ENCODE results near the gene CCDC134.
"Not testable (repeated sequence)": the region's sequence is repeated elsewhere in the genome, so short reads cannot be mapped to it uniquely, and the experiment has no call there.

Gene CCDC134

DNA sequence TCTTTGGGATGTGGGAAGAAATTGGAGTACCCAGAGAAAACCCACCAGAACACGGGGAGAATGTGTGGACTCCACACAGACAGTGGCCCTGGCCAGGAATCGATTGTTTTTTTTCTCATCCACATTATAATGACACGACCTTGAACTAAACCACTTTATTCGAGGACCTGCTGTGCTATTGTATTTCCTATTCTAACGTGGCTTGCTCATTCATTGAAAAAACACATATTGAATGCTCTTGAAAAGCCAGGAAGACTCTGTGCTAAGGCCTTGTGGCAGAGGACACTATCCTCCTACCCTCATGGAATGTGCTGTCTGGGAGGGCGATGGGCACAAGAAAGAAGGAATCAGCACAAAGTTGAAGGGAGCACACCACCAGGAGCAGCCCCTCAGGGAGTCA, 23.3 kb downstream of the CCDC134 start:
- DNase-seq (ENCODE audit: low spot score): no peak

DNA sequence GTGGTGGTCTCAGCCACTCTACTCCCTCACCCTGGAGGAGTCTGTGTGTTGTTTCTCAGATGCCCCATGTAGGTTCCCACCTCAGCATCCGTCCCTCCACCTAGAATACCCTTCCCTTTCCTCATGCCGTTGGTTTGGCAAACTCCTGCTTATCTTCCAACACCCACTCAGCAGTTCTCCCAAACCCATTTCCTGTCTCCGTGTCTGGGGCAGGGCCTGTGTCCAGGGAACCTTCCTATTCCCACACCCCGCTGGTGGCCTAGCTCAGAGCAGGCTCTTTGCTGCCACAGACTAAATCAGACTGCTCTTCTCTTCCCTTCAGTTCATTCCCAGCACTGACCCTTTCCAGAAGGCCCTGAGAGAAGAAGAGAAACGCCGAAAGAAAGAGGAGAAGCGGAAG, 24.9 kb downstream of the CCDC134 start:
- no peak for DNase-seq (ENCODE audit: low spot score)

DNA sequence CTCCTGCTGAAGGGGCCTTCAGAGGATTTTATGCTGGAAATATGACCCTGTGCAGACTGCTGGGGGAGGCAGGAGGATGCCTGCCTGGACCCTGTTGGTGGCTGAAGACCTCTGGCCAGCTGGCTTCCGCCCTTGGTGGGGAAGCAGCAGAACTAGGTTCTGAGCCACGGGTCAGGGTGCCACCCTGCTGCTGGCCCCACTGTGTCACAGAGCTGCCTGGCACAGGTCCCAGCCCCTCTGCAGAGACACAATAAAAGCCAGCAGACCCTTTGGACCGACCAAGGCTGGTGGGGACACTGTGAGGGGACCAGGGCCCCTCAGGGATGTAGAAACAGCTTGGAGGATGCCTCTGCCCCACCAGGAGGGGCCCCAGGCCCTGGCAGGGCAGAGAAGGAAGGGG, 25.5 kb downstream of the CCDC134 start:
- DNase-seq (ENCODE audit: low spot score): no peak

DNA sequence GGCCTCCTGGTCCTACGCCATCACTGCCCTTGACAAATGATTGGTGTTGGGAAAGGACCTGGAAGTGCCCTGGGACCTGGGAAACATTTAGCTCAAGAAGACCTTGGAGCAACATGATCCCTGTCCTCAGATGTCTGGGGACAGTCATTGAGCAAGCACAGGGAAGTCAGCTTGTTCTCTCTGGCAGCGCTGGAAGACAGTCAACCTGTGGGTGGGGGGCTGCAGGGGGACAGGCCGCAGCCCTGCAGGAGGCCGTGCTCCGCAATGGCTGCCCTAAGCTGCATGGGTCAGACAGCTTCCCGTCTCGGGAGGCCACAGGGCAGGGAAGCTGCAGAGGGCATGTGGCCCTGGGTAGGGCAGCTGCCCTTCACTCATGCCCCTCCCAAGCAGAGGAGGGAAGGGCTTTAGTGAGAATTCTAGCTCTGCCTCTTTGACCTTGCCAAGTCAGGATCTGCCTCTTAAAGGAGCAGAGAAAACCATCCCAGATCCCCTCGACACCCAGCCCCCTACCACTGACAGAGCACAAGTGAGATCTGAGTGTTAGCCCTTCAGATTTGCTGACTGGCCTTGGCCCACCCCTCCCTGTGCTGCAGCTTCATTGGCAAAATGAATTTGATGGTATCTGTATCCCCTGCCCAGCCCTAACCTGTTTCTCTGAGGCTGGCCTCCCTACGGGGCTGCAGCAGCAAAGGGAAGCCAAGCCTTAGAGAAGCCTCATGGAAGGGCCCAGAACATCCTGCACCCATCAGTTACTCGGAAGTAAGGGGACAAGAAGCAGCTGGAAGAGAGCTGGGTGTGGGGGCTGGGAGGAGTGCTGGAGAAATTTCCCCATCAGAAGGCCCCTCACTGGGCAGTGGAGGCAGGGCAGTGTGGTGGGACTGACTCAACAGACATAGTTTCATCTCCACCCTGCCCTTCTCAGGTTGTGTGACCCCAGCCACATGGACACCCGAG, 26.2 kb downstream of the CCDC134 start:
- DNase-seq (ENCODE audit: low spot score): no peak

DNA sequence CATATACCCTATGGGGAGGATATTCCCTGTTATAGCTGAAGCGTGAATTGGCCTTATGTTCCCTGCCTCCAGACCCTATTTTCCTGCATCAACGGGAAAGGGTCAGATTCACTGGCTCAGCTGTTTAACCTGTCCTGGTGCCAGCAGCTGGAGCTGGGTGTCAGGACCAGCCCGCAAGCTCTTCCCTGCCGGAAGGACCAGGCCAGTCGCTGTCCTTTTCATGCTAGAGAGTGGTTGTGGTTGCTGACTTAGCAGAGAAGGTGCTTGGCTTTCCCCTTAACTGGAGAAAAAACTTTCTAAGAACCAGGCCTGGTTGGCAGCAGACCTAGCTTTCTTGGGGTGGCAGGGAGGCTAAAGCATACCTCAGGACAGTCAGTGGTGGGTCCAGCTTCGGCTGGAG, 27.2 kb downstream of the CCDC134 start:
- no peak for DNase-seq (ENCODE audit: low spot score)

DNA sequence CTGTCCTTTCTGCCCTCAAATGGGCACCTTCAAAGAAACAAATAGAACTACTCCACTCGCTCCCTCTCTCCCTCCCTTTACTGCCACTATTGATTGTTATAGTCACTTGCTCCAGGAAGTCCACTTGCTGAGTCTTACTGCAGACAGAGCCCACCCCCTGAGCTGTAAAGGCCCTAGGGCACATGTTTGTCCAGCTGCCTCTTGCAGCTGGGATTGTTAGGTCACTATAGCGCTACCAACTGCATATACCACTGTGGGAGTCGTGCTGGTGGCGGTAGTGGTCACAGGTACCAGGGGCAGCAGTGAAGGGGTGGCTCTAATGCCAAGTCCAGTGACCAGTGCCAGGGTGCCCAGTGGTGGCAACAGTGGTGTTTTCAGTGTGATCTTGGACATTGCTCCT, 28.0 kb downstream of the CCDC134 start:
- no peak for DNase-seq (ENCODE audit: low spot score)

DNA sequence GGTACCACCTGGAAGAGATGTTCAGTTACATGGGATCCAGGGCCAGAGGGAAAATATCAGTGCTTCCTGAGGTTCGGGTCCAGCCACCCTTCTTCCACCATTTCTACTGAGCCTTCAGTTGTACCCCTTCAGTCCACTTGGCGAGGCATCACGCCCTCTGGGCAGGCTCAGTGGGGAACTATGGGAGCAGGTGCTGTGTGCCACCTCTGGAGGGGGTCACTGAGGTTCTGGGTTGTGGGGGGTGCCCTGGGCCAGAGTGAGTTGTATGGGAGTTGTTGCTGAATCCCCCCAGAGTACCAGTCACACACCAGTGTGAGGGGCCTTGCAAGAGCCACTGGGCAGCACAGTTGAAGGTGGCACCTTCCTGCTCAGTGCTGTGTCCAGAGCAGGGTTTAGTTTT, 29.7 kb downstream of the CCDC134 start:
- no peak for DNase-seq (ENCODE audit: low spot score)

DNA sequence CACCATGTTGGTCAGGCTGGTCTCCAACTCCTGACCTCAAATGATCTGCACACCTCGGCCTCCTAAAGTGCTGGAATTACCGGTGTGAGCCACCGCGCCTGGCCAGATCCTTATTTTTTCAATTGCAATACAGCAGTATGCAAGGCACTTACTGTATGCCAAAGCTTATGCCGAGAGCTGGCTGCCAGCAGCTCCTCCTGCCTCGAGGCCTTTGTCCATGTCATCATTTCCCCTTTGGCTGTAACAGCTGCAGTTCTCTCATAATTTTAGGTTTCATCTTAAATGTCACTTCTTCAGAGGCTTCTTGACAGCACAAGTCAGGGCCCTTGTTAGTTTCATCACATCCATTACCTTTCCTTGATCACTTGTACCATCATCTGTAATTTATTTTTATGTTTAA, 30.9 kb downstream of the CCDC134 start:
- no peak for DNase-seq (ENCODE audit: low spot score)

DNA sequence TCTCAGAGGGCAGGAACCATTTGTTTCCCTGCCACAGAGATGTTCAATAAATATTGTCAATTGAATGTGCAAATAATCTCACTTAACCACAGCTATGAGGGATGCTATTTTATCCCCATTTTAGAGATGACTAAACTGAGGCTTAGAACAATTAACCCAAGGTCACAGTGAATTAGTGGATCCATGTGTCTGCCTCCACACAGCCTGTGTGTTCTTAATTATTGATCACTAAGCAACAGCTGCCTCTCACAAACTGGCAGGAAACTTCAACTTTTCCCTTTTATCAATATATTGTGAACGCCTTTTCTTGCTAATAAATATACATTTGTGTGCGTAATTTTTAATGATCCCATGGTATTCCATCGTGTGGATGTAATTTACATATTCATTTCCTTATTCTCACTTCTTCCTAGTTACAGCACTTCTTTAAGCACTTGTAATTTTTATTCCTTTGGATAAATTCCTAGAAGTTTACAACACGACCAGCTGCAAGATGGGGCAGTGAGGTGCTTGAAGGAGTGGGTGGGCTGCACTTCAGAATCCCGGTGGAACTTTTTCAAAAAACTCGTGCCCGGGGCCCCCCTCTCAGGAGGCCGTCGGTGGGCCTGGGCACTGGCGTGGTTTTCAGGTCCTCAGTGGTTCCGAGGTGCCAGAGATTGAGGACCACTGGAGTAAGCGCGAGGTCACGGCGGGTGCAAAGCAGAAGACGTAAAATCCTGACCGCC, 31.5 kb downstream of the CCDC134 start:
- DNase-seq (ENCODE audit: low spot score): no peak

DNA sequence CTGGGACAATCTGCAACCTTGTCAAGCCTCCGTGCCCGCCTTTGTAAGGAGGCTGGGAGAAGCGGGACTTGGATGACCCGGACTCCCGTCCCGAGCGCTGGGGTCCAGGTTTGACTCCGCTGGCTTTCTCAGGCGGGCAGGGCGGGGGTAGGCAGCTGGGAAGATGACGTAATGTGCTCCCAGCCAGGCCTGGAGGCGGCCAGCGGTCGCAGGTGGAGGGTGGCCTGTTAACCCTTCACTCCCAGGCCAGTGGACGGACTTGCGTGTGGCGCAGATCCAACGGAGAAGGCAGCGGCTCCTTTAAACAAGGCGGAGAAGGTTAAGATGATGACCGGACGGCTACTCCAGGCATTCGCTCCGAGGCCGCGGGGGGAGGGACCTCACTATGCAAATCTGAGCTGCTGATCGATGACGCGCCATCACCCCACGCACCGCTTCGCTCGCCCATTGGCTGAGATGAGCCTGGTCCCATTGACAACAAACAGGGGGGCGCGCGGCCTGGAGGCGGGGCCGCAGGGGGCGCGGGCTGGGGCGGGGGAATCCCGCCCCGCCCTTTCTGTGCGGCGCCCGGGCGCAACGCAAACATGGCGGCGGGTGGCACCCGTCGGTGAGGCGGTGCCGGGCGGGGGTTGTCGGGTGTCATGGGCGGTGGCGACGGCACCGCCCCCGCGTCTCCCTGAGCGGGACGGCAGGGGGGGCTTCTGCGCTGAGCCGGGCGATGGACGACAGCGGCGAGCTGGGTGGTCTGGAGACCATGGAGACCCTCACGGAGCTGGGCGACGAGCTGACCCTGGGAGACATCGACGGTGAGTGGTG, 32.3 kb downstream of the CCDC134 start, which contains the start of gene SREBF2:
Gene SREBF2, plus strand, starts transcription at position 553 of the 816 bp plus-strand sequence. Its CDS starts 166 bp downstream, at position 719.
- DNase-seq (ENCODE audit: low spot score): peak; percentile 100

DNA sequence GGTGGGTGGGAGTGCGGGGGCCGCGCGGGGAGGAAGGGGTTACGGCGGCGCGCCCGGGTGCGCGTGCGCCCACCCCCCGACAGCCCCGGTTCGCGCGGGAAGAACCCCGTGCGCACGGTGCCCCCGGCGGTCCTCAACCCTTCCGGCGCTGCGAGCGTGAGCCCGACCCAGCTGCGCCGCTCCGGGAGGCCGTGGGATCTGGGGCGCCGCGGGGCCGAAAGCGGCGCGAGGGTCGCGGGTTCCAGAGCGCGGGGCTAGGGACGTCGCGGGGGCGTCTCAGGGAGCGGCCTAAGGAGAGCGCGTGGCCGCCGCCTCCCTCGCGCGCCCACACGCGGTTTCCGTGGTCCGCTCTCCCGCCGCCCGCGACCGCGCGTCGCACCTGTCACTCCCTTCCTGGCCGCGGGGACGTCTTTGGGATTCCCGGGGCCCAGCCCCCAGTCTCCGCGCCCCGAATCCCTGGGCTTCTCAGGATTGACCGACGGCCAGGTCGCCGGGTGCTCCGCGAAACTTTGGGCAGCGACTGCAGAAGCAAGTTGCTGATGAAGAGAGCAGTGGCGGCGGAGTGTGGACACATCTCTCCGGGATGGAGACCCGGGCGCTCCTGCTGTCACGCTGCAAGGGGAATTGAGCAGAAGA, 33.0 kb downstream of the CCDC134 start:
- DNase-seq (ENCODE audit: low spot score): peak; percentile 72

DNA sequence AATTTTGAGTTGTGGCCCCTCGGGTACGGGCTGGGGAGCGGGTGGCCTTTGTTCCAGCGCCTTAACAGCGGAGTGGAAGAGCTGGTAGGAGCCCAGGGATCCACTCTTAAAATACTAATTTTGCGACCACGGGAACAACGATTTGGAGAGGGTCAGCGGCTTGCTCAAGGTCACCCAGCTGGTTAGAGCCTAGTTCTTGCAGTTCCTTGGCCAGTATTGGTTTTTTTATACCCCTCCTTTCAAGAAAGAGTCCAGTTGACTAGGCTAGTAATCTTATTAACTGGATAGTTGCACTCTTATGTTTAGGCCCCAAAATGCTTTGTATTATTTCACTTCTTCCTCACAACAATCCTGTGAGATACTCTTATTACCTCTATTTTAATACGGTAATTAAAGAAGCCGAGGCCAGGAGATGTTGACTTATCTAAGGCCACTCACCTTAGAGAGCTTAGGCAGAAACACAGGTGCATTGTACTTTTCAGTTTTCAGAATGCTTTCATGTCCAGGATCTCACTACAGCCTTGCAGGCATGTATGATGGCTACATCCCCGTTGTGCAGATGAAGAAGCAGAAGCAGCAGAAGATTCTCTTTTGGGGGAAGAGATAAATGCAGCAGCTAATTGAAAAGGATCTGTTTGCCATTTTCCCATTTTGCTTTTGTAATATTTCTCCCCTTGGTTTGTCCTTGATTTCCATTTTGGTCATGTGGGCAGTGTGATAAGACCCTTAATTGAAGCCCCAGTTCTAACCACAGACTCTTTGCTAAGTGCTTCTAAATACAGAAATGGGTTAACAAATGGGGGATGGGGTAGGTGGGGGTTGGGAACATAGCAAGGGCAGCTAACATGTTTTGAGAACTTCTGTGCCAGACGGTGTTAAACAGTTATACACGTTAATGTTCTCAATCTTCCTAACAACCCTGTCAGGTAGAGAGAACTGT, 33.8 kb downstream of the CCDC134 start:
- DNase-seq (ENCODE audit: low spot score): no peak

DNA sequence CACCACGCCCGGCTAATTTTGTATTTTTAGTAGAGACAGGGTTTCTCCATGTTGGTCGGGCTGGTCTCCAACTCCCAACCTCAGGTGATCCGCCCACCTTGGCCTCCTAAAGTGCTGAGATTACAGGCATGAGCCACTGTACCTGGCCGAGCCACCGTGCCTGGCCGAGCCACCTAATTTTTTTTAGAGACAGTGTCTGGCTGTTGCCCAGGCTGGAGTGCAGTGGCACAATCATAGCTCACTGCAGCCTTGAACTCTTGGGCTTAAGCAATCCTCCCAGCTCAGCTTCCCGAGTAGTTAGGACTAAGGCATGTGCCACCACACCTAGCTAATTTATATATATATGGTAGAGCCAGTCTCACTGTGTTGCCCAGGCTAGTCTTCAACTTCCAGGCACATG, 35.0 kb downstream of the CCDC134 start:
- not testable (repeated sequence) for DNase-seq (ENCODE audit: low spot score)

DNA sequence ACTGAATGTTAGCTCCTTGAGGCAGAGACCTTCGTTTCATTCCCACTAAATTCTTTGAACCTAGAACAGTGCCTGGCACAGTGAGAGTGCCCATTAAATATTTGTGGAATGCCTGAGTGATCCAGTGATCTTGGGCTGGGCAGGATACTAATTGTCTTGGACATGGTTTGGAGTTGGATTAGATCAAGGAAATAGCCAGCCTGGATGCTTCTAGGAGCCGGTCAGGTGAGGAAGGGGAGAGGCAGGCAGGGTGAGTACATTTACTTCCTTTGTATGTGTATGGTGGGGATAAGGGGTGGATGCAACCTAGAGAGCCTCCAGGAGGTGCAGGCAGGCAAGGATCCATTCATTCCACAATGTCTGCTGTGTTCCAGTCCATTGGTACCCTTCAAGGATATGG, 36.1 kb downstream of the CCDC134 start:
- no peak for DNase-seq (ENCODE audit: low spot score)

DNA sequence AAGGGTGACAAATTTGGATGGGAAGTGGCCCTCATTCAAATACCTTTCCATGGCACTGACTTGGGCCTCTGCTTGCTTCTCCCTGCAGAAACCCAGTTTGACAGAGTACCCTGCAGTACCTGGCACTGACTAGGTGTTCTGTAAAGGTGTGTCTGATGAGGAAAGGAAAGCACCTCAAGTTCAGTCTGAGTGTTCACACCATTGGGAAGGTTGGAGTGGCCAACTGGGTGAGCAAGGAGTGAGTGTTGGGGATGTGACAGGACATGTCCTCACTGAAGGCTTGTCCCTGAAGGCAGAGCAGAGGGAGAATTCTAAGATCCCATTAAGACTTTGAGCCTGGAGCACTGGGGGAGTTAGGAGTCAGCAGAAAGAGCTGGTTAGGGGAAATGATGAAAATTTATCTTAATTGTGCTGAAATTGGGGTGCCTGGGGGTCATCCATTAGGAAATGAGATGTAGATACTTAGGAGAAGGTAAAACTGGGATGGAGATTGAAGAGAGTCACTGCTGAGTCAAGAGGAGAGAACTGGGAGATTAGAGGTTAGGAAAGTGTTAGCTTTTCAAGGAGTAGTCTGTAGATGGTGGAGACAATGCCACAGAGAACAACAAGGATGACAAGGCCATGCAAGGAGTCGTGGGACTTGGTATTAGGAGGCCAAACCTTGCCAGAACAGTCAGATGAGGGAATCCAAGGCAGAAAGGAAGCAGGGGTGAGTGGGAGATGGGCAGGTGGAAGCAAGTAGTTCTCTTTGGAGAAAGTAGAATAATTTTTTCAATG, 38.6 kb downstream of the CCDC134 start:
- no peak for DNase-seq (ENCODE audit: low spot score)

DNA sequence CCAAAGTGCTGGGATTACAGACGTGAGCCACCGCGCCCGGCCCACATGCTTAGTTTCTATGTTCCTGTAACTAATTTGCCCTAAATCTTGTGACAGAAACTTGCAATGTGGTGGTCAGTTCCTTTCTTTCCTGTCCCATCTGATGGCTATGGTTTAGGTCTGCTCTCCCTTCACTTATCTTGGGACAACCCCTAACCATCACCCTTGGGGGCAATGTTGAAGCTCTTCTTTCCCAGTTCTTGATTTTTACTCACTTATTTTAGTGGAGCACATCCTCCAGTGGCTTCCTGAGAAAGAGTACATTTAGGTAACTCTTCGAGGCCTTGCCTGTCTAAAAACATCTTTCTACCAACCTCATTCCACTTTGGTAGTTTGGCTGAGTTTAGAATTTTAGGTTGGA, 39.7 kb downstream of the CCDC134 start:
- no peak for DNase-seq (ENCODE audit: low spot score)

DNA sequence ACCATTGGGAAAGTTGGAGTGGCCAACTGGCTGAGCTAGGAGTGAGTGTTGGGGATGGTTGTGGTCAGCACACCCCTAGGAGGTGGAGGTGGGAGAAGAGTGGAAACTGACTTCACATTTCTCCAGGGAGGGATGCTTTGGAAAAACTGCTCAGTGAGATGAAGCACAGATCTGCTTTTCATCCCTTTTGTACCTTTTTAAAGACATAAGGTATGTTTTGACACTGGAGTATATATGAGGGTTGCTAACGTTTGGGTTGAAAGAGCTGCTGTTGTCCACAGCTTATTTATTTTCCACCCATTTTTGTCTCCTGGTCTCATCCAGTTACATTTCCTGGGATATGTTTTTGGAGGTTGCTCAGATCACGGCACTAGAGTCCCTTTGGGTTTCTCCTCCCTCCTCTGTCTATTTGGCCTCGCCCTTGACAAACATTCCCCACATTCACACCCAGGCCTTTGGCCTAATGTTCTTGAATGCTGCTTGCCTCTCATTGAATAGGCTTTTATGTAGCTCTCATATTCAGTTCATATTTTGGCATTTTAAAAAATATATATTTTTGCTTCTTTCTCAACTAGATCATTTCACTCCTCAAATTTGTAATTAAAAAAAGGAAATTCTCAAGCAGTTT, 40.7 kb downstream of the CCDC134 start:
- no peak for DNase-seq (ENCODE audit: low spot score)

DNA sequence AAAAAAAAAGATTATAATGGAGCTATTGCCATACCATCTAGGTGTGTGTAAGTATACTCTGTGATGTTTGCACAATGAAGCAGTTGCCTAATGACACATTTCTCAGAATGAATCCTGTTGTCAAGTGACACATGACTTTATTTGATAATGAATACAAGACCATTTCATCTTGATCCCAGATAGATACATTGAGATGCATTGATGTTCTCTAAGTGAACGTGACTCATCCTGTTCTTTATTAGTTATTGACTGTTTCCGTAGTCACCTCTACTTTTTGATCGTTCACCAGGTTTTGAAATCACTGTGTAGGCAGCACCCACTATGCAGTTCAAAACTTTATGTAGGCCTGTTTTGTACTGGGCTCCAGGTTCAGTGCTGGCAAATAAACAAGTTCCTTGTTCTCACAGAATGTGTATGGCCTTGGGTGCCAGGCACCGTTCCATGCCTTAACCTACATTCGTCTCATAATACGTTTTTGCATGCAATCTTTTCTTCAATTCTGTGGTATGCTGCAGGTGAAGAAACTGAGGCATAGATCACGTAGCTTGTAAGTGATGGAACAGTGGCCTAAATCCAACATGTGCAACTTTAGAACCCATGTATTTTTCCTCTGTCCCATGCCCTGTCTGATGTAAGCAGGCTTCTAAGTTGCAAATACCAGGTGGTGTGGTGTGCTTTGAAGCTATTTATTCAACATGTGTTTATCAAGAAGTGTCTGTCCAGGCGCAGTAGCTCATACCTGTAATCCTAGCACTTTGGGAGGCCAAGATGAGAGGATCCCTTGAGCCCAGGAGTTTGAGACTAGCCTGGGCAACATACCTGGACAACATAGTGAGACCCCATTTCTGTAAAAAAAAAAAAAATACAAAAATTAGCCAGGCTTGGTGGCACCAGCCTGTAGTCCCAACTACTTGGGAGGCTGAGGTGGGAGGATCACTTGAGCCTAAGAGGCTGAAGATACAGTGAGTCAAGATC, 42.8 kb downstream of the CCDC134 start:
- DNase-seq (ENCODE audit: low spot score): no peak
